Peyer's patch (tissue), 4 donors: ENCODE data around the gene MOB1B. TPM values are rescaled to one million over a fixed set of nuclear protein-coding genes. Genes with fewer than 3 reads are reported as not detected.

Source experiments
- DNase-seq, 3 donors: peaks; one replicate each; pipeline ENCODE4 v3.0.0-alpha.2; 2017 to 2019
- H3K27ac ChIP-seq, 4 donors: fragments of 200-600 bp; sonication (generic); one replicate each; pipeline ENCODE4 v1.5.1; 2016 to 2019
- H3K27me3 ChIP-seq, 2 donors: fragments of 200-600 bp; sonication (generic); one replicate each; pipeline ENCODE4 v1.5.1; 2019
- H3K36me3 ChIP-seq, 3 donors: fragments of 200-600 bp; sonication (generic); one replicate each; pipeline ENCODE4 v1.5.1; 2016 to 2019
- H3K4me1 ChIP-seq, 4 donors: fragments of 200-600 bp; sonication (generic); one replicate each; pipeline ENCODE4 v1.5.1; 2016 to 2019
- H3K4me3 ChIP-seq, 4 donors: fragments of 200-600 bp; sonication (generic); 1 replicate in 3 of 4; 2 replicates in 1 of 4; pipeline ENCODE4 v1.5.1; 2016 to 2019; ENCODE audit warnings: mild to moderate bottlenecking in 1 of 4
- H3K9me3 ChIP-seq, 4 donors: fragments of 200-600 bp; sonication (generic); one replicate each; pipeline ENCODE4 v1.5.1; 2016 to 2019; ENCODE audit warnings: mild to moderate bottlenecking in 1 of 4
- CTCF ChIP-seq, 6 experiments: fragments of 450-650 bp in 4 of 6; fragments of 200-600 bp in 2 of 6; sonication (generic) in 1 of 6; IDR thresholded peaks; one replicate each; pipeline ENCODE4 v1.5.1; 2017 to 2019; ENCODE audit warnings: antibody characterized with exemption in 6 of 6, mild to moderate bottlenecking in 3 of 6, moderate library complexity in 1 of 6
- POLR2A ChIP-seq, 2 donors: fragments of 450-650 bp; IDR thresholded peaks; one replicate each; pipeline ENCODE4 v1.5.1; 2017; ENCODE audit warnings: antibody characterized with exemption in 2 of 2, mild to moderate bottlenecking in 2 of 2, moderate library complexity in 2 of 2
- total RNA-seq, 4 donors: library from RNA; depleted of rRNA; stranded (reverse); fragments of >200 nt; gene quantifications; one replicate each; pipeline ENCODE4 v1.1.0, GENCODE V29; 2016

Gene MOB1B
- total RNA-seq, 4 donors from 2014 or later: 4.0 to 15.7 (median 7.5) TPM

- Histone ChIP-seq H3K36me3 (peaks cover 0 to 26% (median 0%) of the 10 kb centered on the region in 3 donors), H3K4me3 (no peak overlapping the region), H3K27me3 (no peaks in the 10 kb centered on the region), H3K9me3 (no peaks in the 10 kb centered on the region), H3K27ac (no peak overlapping the region), H3K4me1 (no peaks in the 10 kb centered on the region)
- DNase-seq: no peak
- no peak for TF ChIP-seq CTCF (IDR thresholded peaks at IDR 0.05)
- TF ChIP-seq POLR2A (IDR thresholded peaks at IDR 0.05): no peak
Observed at GRCh38 chr4:70956549-70957210, 54.5 kb downstream of the MOB1B start.

- no peaks in the 10 kb centered on the region for H3K9me3 ChIP-seq
- no peak for DNase-seq
- no peaks in the 10 kb centered on the region for H3K4me1 ChIP-seq
- TF ChIP-seq POLR2A (IDR thresholded peaks at IDR 0.05): no peak
- no peak for TF ChIP-seq CTCF (IDR thresholded peaks at IDR 0.05)
- H3K4me3 ChIP-seq: no peak overlapping the region
- no peaks in the 10 kb centered on the region for H3K27me3 ChIP-seq
- no peak overlapping the region for H3K27ac ChIP-seq
- H3K36me3 ChIP-seq: peaks cover 0 to 27% (median 0%) of the 10 kb centered on the region in 3 donors
Observed at GRCh38 chr4:70958681-70959080, 56.5 kb downstream of the MOB1B start.

GRCh38 chr4:70969076-70969475 lies 66.9 kb downstream of the MOB1B start:
- H3K4me1 ChIP-seq: no peaks in the 10 kb centered on the region
- H3K27ac ChIP-seq: no peak overlapping the region
- H3K4me3 ChIP-seq: no peak overlapping the region
- H3K27me3 ChIP-seq: no peaks in the 10 kb centered on the region
- peaks cover 0 to 3% (median 0%) of the 10 kb centered on the region in 3 donors for H3K36me3 ChIP-seq
- no peaks in the 10 kb centered on the region for H3K9me3 ChIP-seq
- no peak for TF ChIP-seq CTCF (IDR thresholded peaks at IDR 0.05)
- no peak for TF ChIP-seq POLR2A (IDR thresholded peaks at IDR 0.05)
- no peak for DNase-seq

- TF ChIP-seq POLR2A (IDR thresholded peaks at IDR 0.05) (no peak), CTCF (IDR thresholded peaks at IDR 0.05) (no peak)
- H3K4me3 ChIP-seq: no peak overlapping the region
- no peaks in the 10 kb centered on the region for H3K4me1 ChIP-seq
- no peaks in the 10 kb centered on the region for H3K27me3 ChIP-seq
- no peaks in the 10 kb centered on the region for H3K9me3 ChIP-seq
- no peak for DNase-seq
- no peak overlapping the region for H3K27ac ChIP-seq
- no peaks in the 10 kb centered on the region for H3K36me3 ChIP-seq
Observed at GRCh38 chr4:70976252-70976651, 74.1 kb downstream of the MOB1B start.

- no peaks in the 10 kb centered on the region for H3K4me1 ChIP-seq
- H3K9me3 ChIP-seq: no peaks in the 10 kb centered on the region
- no peak for DNase-seq
- H3K27me3 ChIP-seq: no peaks in the 10 kb centered on the region
- no peak overlapping the region for H3K4me3 ChIP-seq
- TF ChIP-seq POLR2A (IDR thresholded peaks at IDR 0.05): no peak
- TF ChIP-seq CTCF (IDR thresholded peaks at IDR 0.05): no peak
- no peak overlapping the region for H3K27ac ChIP-seq
- H3K36me3 ChIP-seq: no peaks in the 10 kb centered on the region
Observed at GRCh38 chr4:70979445-70980008, 77.4 kb downstream of the MOB1B start.
